Keratinocyte (primary cell): ENCODE measurements around the gene PRSS50. TPM values are rescaled to one million over a fixed set of nuclear protein-coding genes. Genes with fewer than 3 reads are reported as not detected.

ENCODE experiments used
- DNase-seq: peaks from one replicate; pipeline ENCODE4 v3.0.0-alpha.2; 2011; ENCODE audit warnings: low read depth, missing footprints, low spot score
- FAIRE-seq: peaks from 2 replicates; lab custom pipeline; 2011; peaks lifted over from hg19 to GRCh38; lab: Jason Lieb, UNC
- H2AFZ ChIP-seq: 2 replicates; pipeline ENCODE4 v1.6.0; 2012; ENCODE audit warnings: low read length, control low read depth, inconsistent platforms; ENCODE audit not compliant: control insufficient read depth
- H3K27ac ChIP-seq: 2 replicates; pipeline ENCODE4 v1.5.1; 2011; ENCODE audit warnings: low read length; ENCODE audit not compliant: control insufficient read depth, insufficient read depth
- H3K27me3 ChIP-seq: 3 replicates; pipeline ENCODE4 v1.6.0; 2011; ENCODE audit warnings: low read length; ENCODE audit not compliant: control insufficient read depth, insufficient read depth; ENCODE audit errors: extremely low read depth
- H3K36me3 ChIP-seq, 2 experiments: 2 replicates in 1 of 2; 3 replicates in 1 of 2; pipeline ENCODE4 v1.5.1; 2011; ENCODE audit warnings: low read length in 2 of 2, mild to moderate bottlenecking in 1 of 2; ENCODE audit not compliant: control insufficient read depth in 2 of 2, insufficient read depth in 2 of 2; ENCODE audit errors: extremely low read depth in 1 of 2
- H3K4me1 ChIP-seq: 3 replicates; pipeline ENCODE4 v1.5.1; 2011; ENCODE audit warnings: low read length; ENCODE audit not compliant: control insufficient read depth, insufficient read depth; ENCODE audit errors: extremely low read depth
- H3K4me2 ChIP-seq: 3 replicates; pipeline ENCODE4 v1.6.0; 2011; ENCODE audit warnings: low read depth, low read length; ENCODE audit not compliant: control insufficient read depth, insufficient read depth; ENCODE audit errors: extremely low read depth
- H3K4me3 ChIP-seq, 3 experiments: fragments of 200-600 bp in 1 of 3; sonication (generic) in 1 of 3; 2 replicates in 2 of 3; 3 replicates in 1 of 3; pipeline ENCODE4 v1.5.1; 2011 to 2016; ENCODE audit warnings: low read length in 3 of 3, mild to moderate bottlenecking in 3 of 3, control low read depth in 2 of 3, inconsistent platforms in 1 of 3, low read depth in 1 of 3, mixed read lengths in 1 of 3, mixed run types in 1 of 3, moderate library complexity in 1 of 3; ENCODE audit not compliant: control insufficient read depth in 2 of 3, insufficient read depth in 2 of 3; ENCODE audit errors: extremely low read depth in 1 of 3
- H3K79me2 ChIP-seq: 2 replicates; pipeline ENCODE4 v1.6.0; 2012; ENCODE audit warnings: low read length; ENCODE audit not compliant: control insufficient read depth, insufficient read depth
- H3K9ac ChIP-seq: 3 replicates; pipeline ENCODE4 v1.6.0; 2011; ENCODE audit warnings: low read length; ENCODE audit not compliant: control insufficient read depth, insufficient read depth; ENCODE audit errors: extremely low read depth
- H3K9me1 ChIP-seq: 3 replicates; pipeline ENCODE4 v1.6.0; 2011; ENCODE audit warnings: low read length; ENCODE audit not compliant: control insufficient read depth, insufficient read depth; ENCODE audit errors: extremely low read depth
- H3K9me3 ChIP-seq: 2 replicates; pipeline ENCODE4 v1.5.1; 2012; ENCODE audit warnings: low read depth, low read length; ENCODE audit not compliant: control insufficient read depth
- H4K20me1 ChIP-seq: 3 replicates; pipeline ENCODE4 v1.6.0; 2011; ENCODE audit warnings: low read length; ENCODE audit not compliant: control insufficient read depth, insufficient read depth; ENCODE audit errors: extremely low read depth
- CTCF ChIP-seq, 3 experiments: IDR thresholded peaks in 1 of 3; conservative IDR thresholded peaks in 1 of 3; optimal IDR thresholded peaks in 1 of 3; 2 replicates in 2 of 3; 3 replicates in 1 of 3; pipeline versions ENCODE3 to v1.5.1; 2011; ENCODE audit warnings: low read length in 3 of 3, mild to moderate bottlenecking in 3 of 3, moderate library complexity in 2 of 3, control low read depth in 1 of 3, inconsistent platforms in 1 of 3; ENCODE audit not compliant: insufficient read depth in 2 of 3; ENCODE audit errors: extremely low read depth in 1 of 3
- EZH2 ChIP-seq: IDR thresholded peaks from one replicate; pipeline ENCODE4 v1.6.1; 2012; ENCODE audit warnings: inconsistent platforms, mild to moderate bottlenecking, low read length, moderate library complexity
- dilution Hi-C: fragments of 300-500 bp; cut with MboI; formaldehyde crosslinking; loops from one replicate; pipeline ENCODE4 v1.7.0; 2020; ENCODE audit warnings: low sequenced_read_pairs; ENCODE audit not compliant: extremely low pct_ligation_motif_present
- polyA plus RNA-seq, 5 experiments: library from polyadenylated mRNA; depleted of rRNA in 3 of 5; stranded (reverse) in 3 of 5; stranded (forward) in 1 of 5; unstranded in 1 of 5; fragments of >200 nt; gene quantifications; 1 replicate in 1 of 5; 2 replicates in 3 of 5; 3 replicates in 1 of 5; pipeline versions ENCODE4 v1.2.1 to v1.2.3, GENCODE V29; 2011 to 2012; ENCODE audit warnings: missing spikeins in 2 of 5, low read depth in 1 of 5, low replicate concordance in 1 of 5

PRSS50 gene
- polyA plus RNA-seq, 1 donor (not counting 4 experiments of a cell fraction or from before 2014, with no cell fraction given), result not detected

GRCh38 chr3:46736006-46736872 is 18.6 kb upstream of the PRSS50 start:
- H3K9ac ChIP-seq, result no peak overlapping the region
- H3K9me3 ChIP-seq, result no peaks in the 10 kb centered on the region
- H3K4me1 ChIP-seq, result no peaks in the 10 kb centered on the region
- no peak overlapping the region for H3K4me3 ChIP-seq
- no peaks in the 10 kb centered on the region for H3K79me2 ChIP-seq
- H3K27ac ChIP-seq, result no peak overlapping the region
- no peak for DNase-seq
- no peaks in the 10 kb centered on the region for H4K20me1 ChIP-seq
- H3K9me1 ChIP-seq, result no peaks in the 10 kb centered on the region
- no peak overlapping the region for H2AFZ ChIP-seq
- H3K4me2 ChIP-seq, result no peak overlapping the region
- peaks cover 8% of the 10 kb centered on the region for H3K27me3 ChIP-seq
- dilution Hi-C loops, result no loop called here
- TF ChIP-seq CTCF (optimal IDR thresholded peaks at IDR 0.05 in 1 of 3, IDR thresholded peaks at IDR 0.05 in 1 of 3, conservative IDR thresholded peaks at IDR 0.05 in 1 of 3; ENCODE audit: extremely low read depth in 1 of 3, insufficient read depth in 2 of 3, low read length in 3 of 3) (no peak), EZH2 (no peak)
- no peak for FAIRE-seq
- no peaks in the 10 kb centered on the region for H3K36me3 ChIP-seq

- Histone ChIP-seq H3K79me2 (no peaks in the 10 kb centered on the region), H3K9ac (no peak overlapping the region), H3K4me3 (no peak overlapping the region), H3K27ac (no peak overlapping the region), H3K9me3 (no peaks in the 10 kb centered on the region), H3K27me3 (peaks cover 8% of the 10 kb centered on the region), H3K9me1 (no peaks in the 10 kb centered on the region), H3K4me1 (no peaks in the 10 kb centered on the region), H3K4me2 (no peak overlapping the region), H3K36me3 (no peaks in the 10 kb centered on the region), H2AFZ (no peak overlapping the region), H4K20me1 (no peaks in the 10 kb centered on the region)
- dilution Hi-C loops, result no loop called here
- no peak for DNase-seq
- TF ChIP-seq CTCF (optimal IDR thresholded peaks at IDR 0.05 in 1 of 3, IDR thresholded peaks at IDR 0.05 in 1 of 3, conservative IDR thresholded peaks at IDR 0.05 in 1 of 3; ENCODE audit: extremely low read depth in 1 of 3, insufficient read depth in 2 of 3, low read length in 3 of 3) (no peak), EZH2 (no peak)
- no peak for FAIRE-seq
These were observed 17.1 kb upstream of the PRSS50 start for GRCh38 chr3:46734773-46735172.
